Testis (tissue), 3 donors: ENCODE results near the gene SLC25A34. TPM values are rescaled to one million over a fixed set of nuclear protein-coding genes. Genes with fewer than 3 reads are reported as not detected.

Source experiments
- DNase-seq: peaks from one replicate; pipeline ENCODE4 v3.0.0-alpha.2; 2019
- H3K27ac ChIP-seq, 2 donors: fragments of 200-600 bp; sonication (generic); one replicate each; pipeline ENCODE4 v1.5.1; 2019
- H3K27me3 ChIP-seq: fragments of 200-600 bp; sonication (generic); one replicate; pipeline ENCODE4 v1.5.1; 2019
- H3K36me3 ChIP-seq: fragments of 200-600 bp; sonication (generic); one replicate; pipeline ENCODE4 v1.5.1; 2017; ENCODE audit warnings: low read depth; ENCODE audit errors: missing control alignments
- H3K4me1 ChIP-seq: fragments of 200-600 bp; sonication (generic); one replicate; pipeline ENCODE4 v1.5.1; 2019
- H3K4me3 ChIP-seq, 2 donors: fragments of 200-600 bp; sonication (generic); one replicate each; pipeline ENCODE4 v1.5.1; 2017 to 2019
- H3K9me3 ChIP-seq: fragments of 200-600 bp; sonication (generic); one replicate; pipeline ENCODE4 v1.5.1; 2017
- POLR2A ChIP-seq: fragments of 450-650 bp; IDR thresholded peaks from one replicate; pipeline ENCODE4 v1.6.1; 2017; ENCODE audit warnings: antibody characterized with exemption, mild to moderate bottlenecking, moderate library complexity
- WGBS, 2 donors: methylation state at CpG; one replicate each; pipeline ENCODE4 v1.1.5; 2018; 5-methylcytosine and 5-hydroxymethylcytosine counted together
- intact Hi-C: fragments of 100-400 bp; cut with DNase I; formaldehyde crosslinking; loops from one replicate; pipeline ENCODE4 v1.15.1; 2023; ENCODE audit warnings: low total_unique reads
- polyA plus RNA-seq: library from polyadenylated mRNA; stranded (reverse); fragments of 350-450 nt; fragmentation: Illumina TruSeq; extraction: RNeasy Lipid Tissue Mini Kit (QIAGEN cat#74804); gene quantifications from one replicate; pipeline ENCODE4 v1.2.3, GENCODE V29; 2014; ENCODE audit warnings: low read depth, low replicate concordance; ENCODE audit not compliant: insufficient read depth
- total RNA-seq, 2 donors: library from RNA; depleted of rRNA; stranded (reverse); fragments of >200 nt; gene quantifications; one replicate each; pipeline ENCODE4 v1.2.3, GENCODE V29; 2016
- TF ChIP-seq, protein P1 (sequence below), 3 experiments: fragments of 450-650 bp in 2 of 3; fragments of 200-600 bp in 1 of 3; sonication (generic) in 1 of 3; IDR thresholded peaks; one replicate each; pipeline ENCODE4 v1.5.1; 2016 to 2019; ENCODE audit warnings: antibody characterized with exemption in 3 of 3, mild to moderate bottlenecking in 2 of 3, moderate library complexity in 1 of 3

The SLC25A34 gene
- total and polyA plus RNA-seq, 3 donors from 2014 or later = 2.5 to 3.8 (median 2.6) TPM

DNA sequence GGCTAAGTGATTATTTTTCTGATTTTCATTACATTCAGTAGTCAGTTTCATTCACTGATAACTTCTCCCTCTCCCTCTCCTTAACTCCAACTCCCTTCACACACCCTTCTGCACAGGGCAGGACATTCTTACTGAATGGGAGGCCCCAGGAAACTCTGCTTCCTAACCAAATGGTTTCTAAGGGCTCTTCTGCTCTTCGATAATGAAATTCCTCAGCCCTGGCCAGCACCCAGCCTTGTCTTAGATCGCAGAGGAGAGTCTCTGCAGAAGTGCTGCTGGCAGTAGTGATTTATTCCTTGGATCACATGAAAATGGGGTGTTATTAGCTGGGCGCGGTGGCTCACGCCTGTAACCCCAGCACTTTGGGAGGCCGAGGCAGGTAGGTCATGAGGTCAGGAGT is 35.5 kb upstream of the SLC25A34 start:
- intact Hi-C loops = no loop called here
- DNase-seq = peak; percentile 54

DNA sequence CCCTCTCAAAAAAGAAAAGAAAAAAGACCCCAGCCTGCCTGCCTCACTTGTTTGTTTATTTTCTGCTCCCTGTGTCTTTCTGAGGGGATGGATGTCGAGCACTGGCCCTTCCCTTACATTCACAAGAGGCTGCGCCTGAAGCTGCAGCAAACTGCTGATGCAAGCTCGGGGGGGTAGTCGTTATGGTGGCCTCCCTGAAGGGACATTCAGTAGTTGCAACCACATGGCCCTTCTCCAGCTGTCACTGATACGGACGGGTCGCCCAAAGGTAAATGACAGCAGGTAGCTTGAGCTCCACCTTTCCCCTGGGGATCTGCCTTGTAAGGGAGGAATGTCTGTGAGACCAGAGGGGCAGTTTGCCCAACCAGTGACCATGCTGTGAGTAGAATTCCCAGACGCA is 34.3 kb upstream of the SLC25A34 start:
- Histone ChIP-seq H3K27me3 (no peaks in the 10 kb centered on the region), H3K4me3 (no peak overlapping the region), H3K27ac (no peak overlapping the region), H3K4me1 (peaks cover 31% of the 10 kb centered on the region), H3K9me3 (no peaks in the 10 kb centered on the region), H3K36me3 (no peaks in the 10 kb centered on the region)
- TF ChIP-seq POLR2A = no peak
- TF ChIP-seq, protein P1, sequence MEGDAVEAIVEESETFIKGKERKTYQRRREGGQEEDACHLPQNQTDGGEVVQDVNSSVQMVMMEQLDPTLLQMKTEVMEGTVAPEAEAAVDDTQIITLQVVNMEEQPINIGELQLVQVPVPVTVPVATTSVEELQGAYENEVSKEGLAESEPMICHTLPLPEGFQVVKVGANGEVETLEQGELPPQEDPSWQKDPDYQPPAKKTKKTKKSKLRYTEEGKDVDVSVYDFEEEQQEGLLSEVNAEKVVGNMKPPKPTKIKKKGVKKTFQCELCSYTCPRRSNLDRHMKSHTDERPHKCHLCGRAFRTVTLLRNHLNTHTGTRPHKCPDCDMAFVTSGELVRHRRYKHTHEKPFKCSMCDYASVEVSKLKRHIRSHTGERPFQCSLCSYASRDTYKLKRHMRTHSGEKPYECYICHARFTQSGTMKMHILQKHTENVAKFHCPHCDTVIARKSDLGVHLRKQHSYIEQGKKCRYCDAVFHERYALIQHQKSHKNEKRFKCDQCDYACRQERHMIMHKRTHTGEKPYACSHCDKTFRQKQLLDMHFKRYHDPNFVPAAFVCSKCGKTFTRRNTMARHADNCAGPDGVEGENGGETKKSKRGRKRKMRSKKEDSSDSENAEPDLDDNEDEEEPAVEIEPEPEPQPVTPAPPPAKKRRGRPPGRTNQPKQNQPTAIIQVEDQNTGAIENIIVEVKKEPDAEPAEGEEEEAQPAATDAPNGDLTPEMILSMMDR (IDR thresholded peaks at IDR 0.05) = no peak
- WGBS, 2 donors = 82 to 91% methylated on average over 7 to 8 of the region's 8 CpGs
- no peak for DNase-seq
- intact Hi-C loops = no loop called here

More for the DNA sequence above, 35.5 kb upstream of the SLC25A34 start:
- 47 to 59% methylated on average over 6 of the region's 6 CpGs for WGBS, 2 donors
- Histone ChIP-seq H3K4me3 (no peak overlapping the region), H3K27ac (no peak overlapping the region), H3K36me3 (no peaks in the 10 kb centered on the region), H3K4me1 (peaks cover 29% of the 10 kb centered on the region), H3K27me3 (no peaks in the 10 kb centered on the region), H3K9me3 (no peaks in the 10 kb centered on the region)
- TF ChIP-seq, protein P1 (IDR thresholded peaks at IDR 0.05) = no peak
- TF ChIP-seq POLR2A = no peak

DNA sequence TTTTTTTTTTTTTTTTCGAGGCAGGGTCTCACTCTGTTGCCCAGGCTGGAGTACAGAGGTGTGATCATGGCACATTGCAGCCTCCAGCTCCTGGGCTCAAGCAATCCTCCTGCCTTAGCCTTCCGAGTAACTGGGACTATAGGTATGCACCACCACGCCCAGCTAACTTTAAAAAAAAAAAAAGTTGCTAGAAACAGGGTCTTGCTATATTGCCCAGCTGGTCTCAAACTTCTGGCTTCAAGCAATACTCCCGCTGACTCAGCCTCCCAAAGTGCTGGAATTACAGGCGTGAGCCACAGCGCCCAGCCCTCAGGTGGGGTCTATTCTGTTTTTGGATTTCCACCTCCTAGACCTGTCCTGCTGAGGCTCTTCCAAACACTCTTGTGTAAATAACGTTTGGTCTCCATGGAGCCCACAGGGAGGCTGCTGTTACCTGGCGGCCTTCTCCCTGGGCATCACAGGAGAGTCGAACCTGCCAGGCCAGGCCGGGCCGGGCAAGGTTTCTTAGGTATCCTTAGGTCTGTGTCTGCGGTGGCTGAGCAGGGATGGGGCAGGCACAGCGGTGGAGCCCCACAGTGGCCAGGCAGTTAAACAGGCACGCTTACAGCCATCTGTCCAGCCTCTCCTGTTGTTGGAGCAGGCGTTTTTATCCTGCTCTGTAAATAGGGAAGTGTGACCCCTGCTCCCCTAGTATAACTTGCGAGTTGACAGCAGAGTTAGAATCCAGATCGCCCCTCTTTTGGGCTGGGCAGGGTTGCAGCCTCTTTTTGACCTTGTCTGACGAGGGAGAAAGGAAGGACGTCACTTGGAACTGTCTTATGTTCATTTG is 33.1 kb upstream of the SLC25A34 start:
- WGBS, 2 donors = 72 to 78% methylated on average over 18 to 19 of the region's 19 CpGs
- peaks cover 36% of the 10 kb centered on the region for H3K4me1 ChIP-seq
- no peaks in the 10 kb centered on the region for H3K9me3 ChIP-seq
- TF ChIP-seq, protein P1 (IDR thresholded peaks at IDR 0.05) = no peak
- TF ChIP-seq POLR2A = no peak
- H3K4me3 ChIP-seq = no peak overlapping the region
- DNase-seq = no peak
- intact Hi-C loops = no loop called here
- no peaks in the 10 kb centered on the region for H3K36me3 ChIP-seq
- H3K27me3 ChIP-seq = no peaks in the 10 kb centered on the region
- H3K27ac ChIP-seq = peak overlapping the region; percentile 81 to 89

DNA sequence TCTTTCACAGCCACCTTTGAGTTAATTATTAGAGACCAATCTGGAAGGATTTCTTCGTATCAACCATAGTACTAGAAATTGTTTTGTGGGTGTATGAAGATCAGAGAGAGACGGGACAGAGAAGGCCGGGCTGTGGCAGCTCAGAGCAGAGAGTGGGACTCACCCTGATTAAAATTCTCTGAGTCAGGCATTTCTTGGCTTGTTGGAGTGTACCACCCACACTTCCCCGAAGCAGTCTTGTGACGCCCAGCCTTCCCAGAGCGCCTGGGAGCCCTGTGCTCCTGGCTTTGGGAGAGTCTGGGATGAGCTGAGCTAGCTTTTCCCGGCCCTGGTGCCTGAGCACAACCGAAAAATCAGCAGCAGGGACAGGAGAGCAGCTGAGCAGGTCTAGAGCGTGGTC is 32.5 kb upstream of the SLC25A34 start:
- intact Hi-C loops = no loop called here
- H3K4me3 ChIP-seq = no peak overlapping the region

More for the DNA sequence above, 32.5 kb upstream of the SLC25A34 start:
- DNase-seq = peak; percentile 87
- H3K27me3 ChIP-seq = no peaks in the 10 kb centered on the region
- TF ChIP-seq, protein P1 (IDR thresholded peaks at IDR 0.05) = no peak
- no peak for TF ChIP-seq POLR2A
- WGBS, 2 donors = 37 to 54% methylated on average over 9 of the region's 9 CpGs
- H3K27ac ChIP-seq = peak overlapping the region; percentile 81 to 89
- H3K36me3 ChIP-seq = no peaks in the 10 kb centered on the region
- H3K4me1 ChIP-seq = peaks cover 36% of the 10 kb centered on the region
- no peaks in the 10 kb centered on the region for H3K9me3 ChIP-seq
